Measurements from ENCODE around the gene MYMX.
"Not testable (repeated sequence)": the region's sequence is repeated elsewhere in the genome, so short reads cannot be mapped to it uniquely, and the experiment has no call there.

MYMX gene

GRCh38 chr6:44219815-44220784, 3.4 kb downstream of the MYMX start:
- DNase-seq (ENCODE audit: low read depth): no peak

- no peak for DNase-seq (ENCODE audit: low read depth)
Measured at GRCh38 chr6:44220913-44221290, 4.2 kb downstream of the MYMX start.

DNA sequence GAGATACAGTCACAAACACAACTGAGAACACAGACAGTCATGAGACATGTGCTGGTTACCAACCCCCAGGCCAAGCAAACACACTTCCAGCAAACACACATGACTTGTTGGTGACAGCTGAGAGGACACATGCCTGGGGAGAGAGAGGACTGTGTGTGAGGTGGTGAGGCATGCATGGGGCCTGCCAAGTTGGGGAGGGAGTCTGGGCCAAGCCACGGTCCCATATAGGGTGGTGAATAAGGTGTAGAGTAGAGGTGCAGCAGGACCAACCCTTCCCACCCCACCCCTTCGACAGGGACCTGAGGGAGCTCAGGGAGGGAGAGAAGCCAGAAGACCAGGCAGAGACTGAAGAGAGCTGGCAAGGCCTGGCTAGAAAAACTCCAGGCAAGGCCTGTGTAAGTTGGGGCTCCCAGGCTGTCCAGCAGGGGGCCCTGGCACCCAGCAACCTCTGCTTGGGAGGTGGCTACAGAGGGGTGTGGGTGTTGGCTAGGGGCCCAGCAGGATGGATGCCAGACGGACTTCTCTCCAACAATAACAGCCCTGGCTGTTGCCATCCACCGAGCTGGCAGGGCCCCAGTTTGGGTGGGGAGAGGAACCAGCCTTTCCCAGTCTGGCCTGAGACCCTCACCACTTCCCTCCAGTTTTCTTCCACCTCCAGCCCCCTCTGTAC, 4.7 kb downstream of the MYMX start:
- peak; percentile 45 for DNase-seq (ENCODE audit: low read depth)

- no peak for DNase-seq (ENCODE audit: low read depth)
Measured at GRCh38 chr6:44221961-44222335, 5.2 kb downstream of the MYMX start.

GRCh38 chr6:44222486-44223318, 6.0 kb downstream of the MYMX start:
- no peak for DNase-seq (ENCODE audit: low read depth)

DNA sequence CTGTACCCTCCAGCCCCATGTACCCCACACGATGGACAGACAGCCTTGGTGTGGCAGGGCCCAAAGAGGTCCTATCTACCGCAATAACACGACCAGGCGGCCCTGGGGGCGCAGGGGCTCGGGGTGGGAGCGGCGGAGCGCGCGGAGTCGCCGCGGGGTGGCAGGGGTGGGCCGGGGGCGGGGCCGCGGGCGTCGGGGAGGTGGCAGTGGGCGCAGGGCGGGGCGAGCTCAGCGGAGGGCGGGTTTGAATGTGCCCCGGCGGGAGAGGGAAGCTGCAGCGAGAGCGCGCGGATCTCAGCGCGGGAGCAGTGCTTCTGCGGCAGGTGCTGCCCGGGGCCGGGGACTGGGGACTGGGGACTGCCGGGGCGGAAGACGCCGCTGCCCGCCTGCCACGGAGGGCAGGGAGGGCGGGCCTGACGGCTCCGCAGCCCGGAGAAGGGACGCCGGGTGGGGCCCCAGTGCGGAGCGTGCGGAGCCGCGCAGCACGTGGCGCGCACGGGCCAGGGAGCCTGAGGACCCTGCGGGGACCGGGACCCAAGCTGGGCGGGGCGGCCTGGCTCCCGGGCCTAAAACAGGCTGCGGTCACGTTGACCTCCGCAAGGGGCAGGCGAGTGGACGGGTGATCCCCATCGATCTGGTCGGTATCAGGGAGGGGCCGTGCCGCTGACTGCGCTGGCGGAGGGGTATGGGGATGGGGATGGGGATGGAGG, 6.7 kb downstream of the MYMX start, which contains the start of gene SLC29A1:
Gene SLC29A1 (plus strand): TSS at position 277 of the 710 bp plus-strand sequence. CDS start 3,719 bp downstream, outside the sequence.
- peak; percentile 71 for DNase-seq (ENCODE audit: low read depth)

DNA sequence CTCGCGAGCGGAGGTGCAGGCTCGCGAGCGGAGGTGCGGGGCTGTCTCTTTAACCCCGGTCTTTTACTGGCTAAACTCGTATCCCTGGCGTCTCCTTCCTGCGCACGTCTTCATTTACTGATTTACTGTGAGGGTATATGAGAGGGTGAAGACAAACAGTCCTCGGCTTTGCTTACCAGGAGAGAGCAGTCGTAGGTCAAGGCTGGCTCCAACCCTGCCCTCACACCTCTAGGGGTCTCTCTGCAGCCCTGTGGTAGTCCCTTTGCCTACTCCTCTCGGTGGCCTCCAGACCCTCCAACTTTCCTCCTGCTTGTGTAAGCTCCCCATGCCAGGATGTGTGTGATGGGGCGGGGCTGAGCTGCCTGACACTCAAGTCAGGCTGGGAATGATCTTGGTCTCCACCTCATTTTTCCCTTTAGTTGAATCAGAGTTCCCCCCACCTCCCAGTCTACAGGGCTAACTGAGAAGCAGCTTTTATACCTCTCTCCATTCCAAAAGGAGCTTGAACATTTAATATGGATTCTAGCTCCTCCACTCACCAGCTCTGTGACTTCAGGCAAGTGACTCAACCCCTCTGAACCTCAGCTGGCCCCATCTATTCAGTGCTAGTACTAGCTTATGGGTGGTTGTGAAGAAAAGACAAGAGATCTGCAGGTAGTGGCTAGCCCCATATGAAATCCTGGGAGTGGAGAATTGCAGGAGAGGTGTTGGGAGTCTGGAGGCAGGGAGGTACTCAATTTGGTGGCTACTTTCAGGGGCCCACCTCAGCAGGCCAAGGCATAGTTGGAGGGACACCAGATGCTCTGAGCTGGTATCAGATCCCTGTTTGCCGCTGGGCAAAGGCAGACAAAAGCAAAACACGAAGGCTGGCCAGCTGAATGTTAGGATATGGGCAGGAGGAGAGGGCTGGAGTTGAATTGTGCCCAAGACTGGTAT, 7.6 kb downstream of the MYMX start:
- no peak for DNase-seq (ENCODE audit: low read depth)

- no peak for DNase-seq (ENCODE audit: low read depth)
Measured at GRCh38 chr6:44224965-44225305, 8.2 kb downstream of the MYMX start.

DNA sequence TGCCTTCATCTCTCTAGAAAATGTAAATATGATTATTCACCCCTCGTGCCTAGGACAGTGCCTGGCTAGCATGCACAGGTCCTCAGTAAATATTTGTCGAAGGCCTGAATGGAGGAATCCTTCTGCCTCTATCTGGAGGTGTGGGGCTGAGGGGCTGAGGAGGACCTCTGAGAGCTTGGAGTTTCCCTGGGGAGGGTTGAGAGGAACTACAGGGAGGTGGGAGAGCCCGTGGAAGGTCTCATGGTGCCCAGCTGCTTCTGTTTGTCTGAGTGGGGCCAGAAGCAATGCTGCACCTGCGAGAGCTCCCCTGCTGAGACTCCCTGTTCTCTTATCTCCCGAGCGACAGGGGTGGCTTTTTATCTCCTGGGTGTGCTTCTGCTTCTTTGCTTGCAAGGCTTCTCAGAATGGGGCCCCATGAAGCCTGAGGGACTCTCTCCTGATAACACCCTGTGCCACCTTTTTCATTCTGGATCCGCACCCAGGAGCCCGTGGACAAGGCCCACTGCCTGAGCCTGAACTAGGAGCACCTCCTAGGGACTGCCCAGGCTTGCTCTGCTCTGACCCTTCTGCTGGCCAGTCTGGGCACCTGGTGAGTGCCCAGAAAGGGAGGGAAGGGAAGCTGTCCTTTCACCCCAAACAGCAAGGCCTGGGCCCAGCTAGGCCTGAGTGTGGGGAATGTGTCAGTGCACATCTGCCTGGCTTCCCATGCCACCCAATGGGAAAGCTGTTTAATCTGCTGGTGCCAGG, 9.0 kb downstream of the MYMX start:
- DNase-seq (ENCODE audit: low read depth): no peak

DNA sequence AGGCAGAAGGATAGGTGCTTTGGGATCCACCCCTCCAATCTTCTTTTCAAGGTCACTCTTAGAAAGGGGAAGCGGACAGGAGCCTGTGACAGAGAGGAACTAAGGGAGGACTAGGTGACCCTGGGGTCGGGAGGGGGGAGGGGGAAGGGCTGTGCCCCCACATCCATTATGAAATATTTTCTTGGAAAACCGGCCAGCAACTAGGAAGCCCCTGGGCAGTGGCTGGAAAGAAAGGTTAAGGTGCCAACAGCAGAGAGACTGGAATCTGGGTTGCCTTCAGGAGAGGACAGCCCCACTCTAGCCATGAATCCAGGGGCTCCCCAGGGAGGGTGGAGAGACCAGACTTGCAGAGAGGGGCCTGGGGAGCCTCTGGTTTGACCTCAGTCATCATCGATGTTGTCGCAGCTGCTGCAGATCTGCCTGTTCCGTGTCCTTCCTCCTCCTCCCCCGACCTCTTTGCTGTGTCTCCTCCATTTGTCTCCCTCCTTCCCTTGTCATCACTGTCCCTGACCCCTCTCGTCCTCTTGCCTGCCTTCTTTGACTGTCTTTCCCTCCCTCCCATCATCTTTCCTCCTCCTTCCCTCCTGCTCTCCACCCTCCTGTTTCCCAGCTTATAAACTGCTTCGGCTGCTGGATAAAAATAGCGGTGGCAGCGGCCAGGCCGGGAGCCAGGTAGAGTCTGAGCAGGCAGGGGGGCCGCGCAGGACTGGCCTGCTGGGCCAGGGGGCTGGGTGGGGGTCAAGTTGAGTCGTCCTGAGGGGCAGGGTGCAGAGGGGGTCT, 9.8 kb downstream of the MYMX start:
- DNase-seq (ENCODE audit: low read depth): no peak

DNA sequence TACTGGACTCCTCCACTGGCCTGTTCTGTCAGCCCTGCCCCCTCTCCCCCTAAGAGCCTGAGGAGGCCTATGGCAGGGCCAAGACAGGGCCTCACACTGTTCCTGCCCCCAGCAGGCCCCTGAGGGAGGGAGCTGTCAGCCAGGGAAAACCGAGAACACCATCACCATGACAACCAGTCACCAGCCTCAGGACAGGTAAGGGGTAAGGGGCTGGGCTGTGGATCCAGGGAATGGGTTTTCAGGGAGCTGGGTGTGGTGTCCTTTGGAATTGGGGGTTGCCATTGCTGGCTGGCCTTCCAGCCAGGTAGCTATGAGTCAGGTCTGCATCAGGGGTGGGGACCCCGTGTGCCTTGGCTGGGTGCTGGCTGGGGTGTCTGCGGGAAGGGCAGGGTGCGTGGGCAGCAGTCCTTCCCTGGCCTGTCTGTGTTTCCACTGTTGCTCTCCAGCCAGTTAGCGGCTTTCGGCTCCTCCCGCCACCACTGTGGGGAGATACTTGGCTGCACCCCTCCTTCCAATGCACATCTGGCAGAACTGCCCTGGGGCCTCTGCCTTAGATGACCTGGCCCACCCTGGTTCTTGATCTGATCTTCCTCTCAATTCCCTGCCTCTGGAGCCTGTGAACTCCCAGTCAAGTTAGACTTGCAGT, 10.5 kb downstream of the MYMX start:
- no peak for DNase-seq (ENCODE audit: low read depth)

GRCh38 chr6:44228031-44228430, 11.3 kb downstream of the MYMX start:
- no peak for DNase-seq (ENCODE audit: low read depth)

- no peak for DNase-seq (ENCODE audit: low read depth)
Measured at GRCh38 chr6:44228433-44228832, 11.7 kb downstream of the MYMX start.

- no peak for DNase-seq (ENCODE audit: low read depth)
Measured at GRCh38 chr6:44228836-44229235, 12.1 kb downstream of the MYMX start.

GRCh38 chr6:44229376-44230033, 12.8 kb downstream of the MYMX start:
- DNase-seq (ENCODE audit: low read depth): no peak

DNA sequence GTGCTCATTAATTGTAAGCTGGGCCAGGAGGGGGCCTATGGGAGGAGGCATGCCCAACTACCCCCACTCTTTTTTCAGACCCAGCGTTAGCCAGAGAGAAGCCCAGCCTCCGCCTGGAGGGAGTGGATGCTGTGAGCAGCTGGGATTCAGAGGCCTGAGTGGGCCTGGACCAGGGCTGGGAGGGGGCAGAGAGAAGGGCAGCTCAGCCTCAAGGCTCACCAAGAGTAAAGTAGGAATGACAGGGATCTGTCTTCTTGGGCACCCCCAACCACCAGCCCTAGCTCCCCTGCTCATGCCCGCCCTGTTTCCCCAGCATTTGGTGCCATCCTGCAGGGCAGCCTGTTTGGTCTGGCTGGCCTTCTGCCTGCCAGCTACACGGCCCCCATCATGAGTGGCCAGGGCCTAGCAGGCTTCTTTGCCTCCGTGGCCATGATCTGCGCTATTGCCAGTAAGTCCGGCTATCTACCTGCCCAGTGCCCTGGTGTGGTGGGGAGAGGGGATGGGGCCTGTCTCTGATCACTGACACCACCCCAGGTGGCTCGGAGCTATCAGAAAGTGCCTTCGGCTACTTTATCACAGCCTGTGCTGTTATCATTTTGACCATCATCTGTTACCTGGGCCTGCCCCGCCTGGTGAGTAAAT, 13.4 kb downstream of the MYMX start:
- no peak for DNase-seq (ENCODE audit: low read depth)

DNA sequence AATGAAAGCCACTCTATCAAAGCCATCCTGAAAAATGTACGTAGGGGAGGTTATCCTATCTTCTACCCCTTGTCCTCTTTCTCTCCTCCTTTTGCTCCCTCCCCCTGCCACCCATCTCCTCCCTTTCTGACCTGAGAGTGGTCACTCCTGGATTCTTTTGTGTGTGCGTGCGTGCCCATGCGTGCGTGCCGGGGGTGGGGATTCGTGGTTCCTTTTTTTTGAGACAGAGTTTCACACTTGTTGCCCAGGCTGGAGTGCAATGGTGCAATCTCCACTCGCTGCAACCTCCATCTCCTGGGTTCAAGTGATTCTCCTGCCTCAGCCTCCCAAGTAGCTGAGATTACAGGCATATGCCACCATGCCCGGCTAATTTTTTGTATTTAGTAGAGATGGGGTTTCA, 14.7 kb downstream of the MYMX start:
- DNase-seq (ENCODE audit: low read depth): not testable (repeated sequence)
